ENCODE results near the gene CROCC.
A peak's percentile ranks its signal among the peaks of the same experiment; 100 is the strongest.

The CROCC gene

DNA sequence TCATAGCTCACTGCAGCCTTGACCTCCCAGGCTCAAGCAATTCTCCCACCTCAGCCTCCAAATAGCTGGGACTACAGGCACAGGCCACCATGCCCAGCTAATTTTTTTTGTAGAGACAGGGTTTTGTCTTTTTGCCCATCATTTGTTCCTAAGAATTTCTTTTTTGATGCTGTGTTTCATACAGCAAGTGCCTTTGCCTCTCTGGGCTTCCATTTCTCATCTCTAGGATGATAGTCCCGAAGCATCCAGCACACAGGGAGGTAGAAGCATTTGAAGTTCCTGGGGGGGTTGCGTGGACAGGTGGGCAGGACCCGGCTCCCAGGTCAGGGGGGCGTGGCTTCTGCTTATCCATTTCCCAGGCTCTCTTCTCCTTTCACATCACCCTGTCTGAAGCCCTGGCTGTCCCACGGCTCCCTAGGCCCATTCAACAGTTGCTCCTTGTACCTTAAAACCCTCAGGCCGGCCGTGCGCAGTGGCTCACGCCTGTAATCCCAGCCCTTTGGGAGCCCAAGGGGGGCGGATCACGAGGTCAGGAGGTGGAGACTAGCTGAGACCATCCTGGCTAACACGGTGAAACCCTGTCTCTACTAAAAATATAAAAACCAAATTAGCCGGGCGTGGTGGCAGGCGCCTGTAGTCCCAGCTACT, 86.6 kb downstream of the CROCC start:
- peaks cover 14 to 30% (median 22%) of the 10 kb centered on the region in 3 donors for H3K36me3 ChIP-seq
- no peaks in the 10 kb centered on the region for H3K27me3 ChIP-seq
- H3K4me3 ChIP-seq = no peak overlapping the region
- no peak for TF ChIP-seq CTCF (IDR thresholded peaks at IDR 0.05)
- H3K27ac ChIP-seq = no peak overlapping the region
- no peak for DNase-seq
- no peaks in the 10 kb centered on the region for H3K9me3 ChIP-seq
- intact Hi-C loops (cut with DNase I; ENCODE audit: low total_unique reads) = no loop called here
- peaks cover 0 to 25% (median 18%) of the 10 kb centered on the region in 4 donors for H3K4me1 ChIP-seq

DNA sequence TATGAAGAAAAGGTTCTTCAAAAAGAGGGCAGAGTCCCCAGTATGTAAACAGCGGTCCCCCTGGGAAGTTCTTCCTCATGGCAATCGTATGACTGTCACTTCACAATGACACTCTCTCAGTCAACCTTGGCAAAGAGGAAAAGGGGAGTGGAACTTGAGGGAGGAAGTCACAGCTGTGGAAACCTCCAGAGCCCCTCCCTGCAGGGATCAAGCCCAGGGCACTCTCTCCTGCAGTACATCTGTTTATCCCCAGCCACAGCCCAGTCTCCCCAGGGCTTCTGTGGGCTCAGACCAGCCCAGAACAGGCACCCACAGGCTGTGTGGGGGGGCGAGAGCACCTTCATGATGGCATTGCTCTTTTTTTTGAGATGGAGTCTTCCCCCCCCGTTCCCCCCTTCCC, 88.0 kb downstream of the CROCC start:
- no peak for DNase-seq
- intact Hi-C loops (cut with DNase I; ENCODE audit: low total_unique reads) = no loop called here
- H3K27me3 ChIP-seq = no peaks in the 10 kb centered on the region
- H3K36me3 ChIP-seq = peaks cover 8 to 17% (median 12%) of the 10 kb centered on the region in 3 donors
- TF ChIP-seq CTCF (IDR thresholded peaks at IDR 0.05) = no peak
- no peak overlapping the region for H3K27ac ChIP-seq
- H3K9me3 ChIP-seq = no peaks in the 10 kb centered on the region
- no peak overlapping the region for H3K4me3 ChIP-seq
- peaks cover 0 to 25% (median 18%) of the 10 kb centered on the region in 4 donors for H3K4me1 ChIP-seq

- Histone ChIP-seq H3K9me3 (no peaks in the 10 kb centered on the region), H3K4me3 (peak overlapping the region; percentile 79 to 80), H3K36me3 (peaks cover 0 to 5% (median 0%) of the 10 kb centered on the region in 3 donors), H3K27me3 (no peaks in the 10 kb centered on the region), H3K27ac (peak overlapping the region; percentile 56 to 63), H3K4me1 (peaks cover 0 to 25% (median 18%) of the 10 kb centered on the region in 4 donors)
- DNase-seq = no peak
- intact Hi-C loops (cut with DNase I; ENCODE audit: low total_unique reads) = no loop called here
- no peak for TF ChIP-seq CTCF (IDR thresholded peaks at IDR 0.05)
Observed at GRCh38 chr1:17011092-17011438, 89.3 kb downstream of the CROCC start.

GRCh38 chr1:17011439-17012307, 89.9 kb downstream of the CROCC start, which contains the start of gene ATP13A2:
Gene ATP13A2, minus strand, starts transcription at chr1:17011928. Its CDS starts 190 bp downstream, at chr1:17011738.
- peak within 1 kb of the TSS; percentile 79 to 80 for H3K4me3 ChIP-seq
- peak within 1 kb of the TSS; percentile 56 to 63 for H3K27ac ChIP-seq
- H3K9me3 ChIP-seq = no peaks in the 10 kb centered on the region
- TF ChIP-seq CTCF (IDR thresholded peaks at IDR 0.05) = no peak
- H3K27me3 ChIP-seq = no peaks in the 10 kb centered on the region
- H3K36me3 ChIP-seq = peaks cover 0 to 3% (median 0%) of the 10 kb centered on the region in 3 donors
- intact Hi-C loops (cut with DNase I; ENCODE audit: low total_unique reads) = no loop called here
- peak; percentile 70 to 85 for DNase-seq
- peaks cover 0 to 25% (median 18%) of the 10 kb centered on the region in 4 donors for H3K4me1 ChIP-seq

DNA sequence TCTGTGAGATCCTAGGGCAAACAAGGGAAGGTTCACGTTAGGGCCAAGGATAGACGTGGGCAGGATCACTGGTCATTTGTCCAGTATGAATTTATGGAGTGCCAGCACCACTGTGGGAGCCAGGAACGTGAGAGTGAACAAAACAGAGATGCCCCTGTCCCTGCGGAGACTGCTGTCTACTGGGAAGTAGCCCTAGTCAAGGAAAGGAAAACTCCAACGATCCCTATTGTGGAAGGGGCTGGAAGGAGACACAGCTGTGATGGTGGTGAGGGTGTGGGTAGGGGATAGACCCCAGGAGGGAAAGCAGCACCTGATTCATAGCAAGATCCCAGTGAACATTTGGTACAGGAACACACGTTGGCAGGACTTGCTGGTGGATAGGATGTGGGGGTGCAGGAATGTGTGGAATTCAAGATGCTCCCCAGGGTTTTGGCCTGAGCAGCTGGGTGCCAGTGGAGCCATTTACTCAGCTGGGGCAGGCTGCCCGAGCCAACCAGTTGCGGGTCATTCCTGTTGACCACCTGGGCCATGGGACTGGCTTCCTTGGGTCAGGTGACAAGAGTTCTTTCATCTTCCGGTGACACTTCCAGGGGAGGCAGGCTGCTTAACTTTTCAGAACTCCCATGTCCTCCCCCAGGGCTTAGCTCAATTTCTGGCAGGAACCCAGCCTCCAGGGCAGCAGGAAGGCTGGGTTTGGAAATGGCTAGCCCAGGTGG, 91.2 kb downstream of the CROCC start:
- Histone ChIP-seq H3K9me3 (no peaks in the 10 kb centered on the region), H3K4me1 (peaks cover 0 to 25% (median 18%) of the 10 kb centered on the region in 4 donors), H3K4me3 (no peak overlapping the region), H3K27me3 (no peaks in the 10 kb centered on the region), H3K27ac (no peak overlapping the region), H3K36me3 (peaks cover 0 to 6% (median 5%) of the 10 kb centered on the region in 3 donors)
- intact Hi-C loops (cut with DNase I; ENCODE audit: low total_unique reads) = no loop called here
- no peak for DNase-seq
- TF ChIP-seq CTCF (IDR thresholded peaks at IDR 0.05) = no peak

Measured in tibial artery (tissue), 4 donors.